ENCODE data around the gene HECTD3.

- no peak for TF ChIP-seq CTCF (IDR thresholded peaks at IDR 0.05; ENCODE audit: poor library complexity, severe bottlenecking)
- no peak for TF ChIP-seq MXI1 (conservative IDR thresholded peaks at IDR 0.05; ENCODE audit: poor library complexity, severe bottlenecking)
- TF ChIP-seq REST (IDR thresholded peaks at IDR 0.05; ENCODE audit: borderline replicate concordance) = no peak
- no peak for TF ChIP-seq EZH2 (IDR thresholded peaks at IDR 0.05; ENCODE audit: borderline replicate concordance, insufficient read depth, low read length, poor library complexity, severe bottlenecking)
- TF ChIP-seq POLR2AphosphoS5 (IDR thresholded peaks at IDR 0.05) = no peak
- no peak for TF ChIP-seq SMC3 (conservative IDR thresholded peaks at IDR 0.05; ENCODE audit: poor library complexity)
- no peak for TF ChIP-seq EP300 (conservative IDR thresholded peaks at IDR 0.05; ENCODE audit: poor library complexity, severe bottlenecking)
- no peak for TF ChIP-seq TAF1 (IDR thresholded peaks at IDR 0.05; ENCODE audit: low read depth)
- no peak for TF ChIP-seq RAD21 (conservative IDR thresholded peaks at IDR 0.05)
These were observed 6.7 kb downstream of the HECTD3 start for GRCh38 chr1:45004281-45004920.
